ENCODE measurements around the gene HAND1. TPM values are rescaled to one million over a fixed set of nuclear protein-coding genes. Genes with fewer than 3 reads are reported as not detected.

The HAND1 gene
- total RNA-seq, 4 donors from 2014 or later, result not detected

DNA sequence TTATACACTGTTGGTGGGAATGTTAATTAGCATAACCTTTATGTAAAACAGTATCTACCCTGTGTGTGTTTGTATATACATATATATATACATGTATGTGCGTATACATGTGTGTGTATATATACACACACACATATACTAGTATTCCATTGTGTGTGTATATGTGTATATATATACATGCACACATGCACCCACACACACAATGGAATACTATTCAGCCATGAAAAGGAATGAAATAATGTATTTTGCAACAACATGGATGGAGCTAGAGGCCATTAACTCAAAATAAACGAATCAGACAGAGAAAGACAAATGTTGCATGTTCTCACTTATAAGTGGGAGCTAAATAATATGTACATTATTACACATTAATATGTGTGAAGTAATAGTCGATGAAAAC lies 49.8 kb downstream of the HAND1 start:
- TF ChIP-seq, protein P1, sequence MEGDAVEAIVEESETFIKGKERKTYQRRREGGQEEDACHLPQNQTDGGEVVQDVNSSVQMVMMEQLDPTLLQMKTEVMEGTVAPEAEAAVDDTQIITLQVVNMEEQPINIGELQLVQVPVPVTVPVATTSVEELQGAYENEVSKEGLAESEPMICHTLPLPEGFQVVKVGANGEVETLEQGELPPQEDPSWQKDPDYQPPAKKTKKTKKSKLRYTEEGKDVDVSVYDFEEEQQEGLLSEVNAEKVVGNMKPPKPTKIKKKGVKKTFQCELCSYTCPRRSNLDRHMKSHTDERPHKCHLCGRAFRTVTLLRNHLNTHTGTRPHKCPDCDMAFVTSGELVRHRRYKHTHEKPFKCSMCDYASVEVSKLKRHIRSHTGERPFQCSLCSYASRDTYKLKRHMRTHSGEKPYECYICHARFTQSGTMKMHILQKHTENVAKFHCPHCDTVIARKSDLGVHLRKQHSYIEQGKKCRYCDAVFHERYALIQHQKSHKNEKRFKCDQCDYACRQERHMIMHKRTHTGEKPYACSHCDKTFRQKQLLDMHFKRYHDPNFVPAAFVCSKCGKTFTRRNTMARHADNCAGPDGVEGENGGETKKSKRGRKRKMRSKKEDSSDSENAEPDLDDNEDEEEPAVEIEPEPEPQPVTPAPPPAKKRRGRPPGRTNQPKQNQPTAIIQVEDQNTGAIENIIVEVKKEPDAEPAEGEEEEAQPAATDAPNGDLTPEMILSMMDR (IDR thresholded peaks at IDR 0.05; ENCODE audit: low read depth), result no peak

Other genes starting within 250 kb of the HAND1 start
- gene SAP30L, start 32.2 kb downstream of the HAND1 start, total RNA-seq, result 10 to 100 TPM; 22.2 to 43.6 (median 27.6) TPM